RPMI8226 (cell line): Measurements from ENCODE around the gene METTL26.

Experiments
- DNase-seq: peaks from one replicate; pipeline ENCODE4 v3.0.0-alpha.2; 2015

METTL26 gene

DNA sequence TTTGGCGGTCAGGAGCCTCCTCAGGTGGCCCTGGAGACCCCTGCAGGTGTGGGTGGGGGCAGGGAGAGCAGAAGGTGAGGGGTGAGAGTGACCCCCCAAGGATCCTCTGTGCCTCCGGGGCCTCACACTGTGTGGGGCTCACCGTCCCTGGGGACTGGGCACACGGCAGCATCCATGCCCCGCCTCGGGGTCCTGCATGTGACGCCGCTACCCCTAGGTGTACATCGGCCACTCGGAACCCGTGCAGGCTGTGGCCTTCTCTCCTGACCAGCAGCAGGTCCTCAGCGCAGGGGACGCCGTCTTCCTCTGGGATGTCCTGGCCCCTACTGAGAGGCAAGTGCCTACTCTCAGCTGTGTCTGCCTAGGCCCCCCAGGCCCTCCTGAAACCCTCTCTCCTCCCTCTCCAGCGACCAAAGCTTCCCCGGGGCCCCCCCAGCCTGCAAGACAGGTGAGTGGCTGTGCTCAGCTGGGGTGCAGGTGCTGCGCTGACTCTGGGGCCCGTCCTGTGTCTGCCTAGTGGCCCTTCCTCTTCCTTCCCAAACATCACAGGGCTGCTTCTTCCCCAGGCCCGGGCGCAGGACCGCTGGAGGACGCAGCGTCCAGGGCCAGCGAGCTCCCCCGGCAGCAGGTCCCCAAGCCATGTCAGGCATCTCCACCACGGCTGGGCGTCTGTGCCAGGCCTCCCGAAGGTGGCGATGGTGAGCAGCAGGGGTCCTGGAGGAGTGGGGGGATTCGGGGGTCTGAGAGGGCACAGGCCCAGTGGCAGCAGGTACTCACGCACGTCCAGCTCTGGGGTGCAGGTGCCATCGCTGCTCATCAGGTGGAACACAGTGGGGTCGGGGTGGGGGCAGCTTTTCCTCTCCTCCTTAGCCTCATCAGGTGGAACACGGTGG, 22.8 kb upstream of the METTL26 start:
- DNase-seq, result no peak

DNA sequence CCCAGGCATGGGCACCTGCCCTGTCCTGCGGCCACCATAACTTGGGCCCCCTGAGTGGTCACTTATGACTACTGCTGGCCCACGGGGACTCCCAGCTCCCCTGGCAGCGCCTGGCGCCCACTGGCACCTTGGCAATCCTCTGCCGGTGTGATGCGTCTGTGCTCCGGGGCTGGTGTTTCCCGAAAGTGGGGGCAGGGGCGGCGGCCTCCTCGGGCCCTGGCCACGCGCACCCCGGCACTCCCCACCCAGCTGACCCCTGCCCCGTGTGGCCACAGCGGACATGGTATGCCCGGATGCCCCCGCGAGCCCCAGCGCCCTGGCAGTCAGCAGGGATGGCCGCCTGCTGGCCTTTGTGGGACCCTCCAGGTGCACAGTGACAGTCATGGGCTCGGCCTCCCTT, 21.4 kb upstream of the METTL26 start:
- no peak for DNase-seq

DNA sequence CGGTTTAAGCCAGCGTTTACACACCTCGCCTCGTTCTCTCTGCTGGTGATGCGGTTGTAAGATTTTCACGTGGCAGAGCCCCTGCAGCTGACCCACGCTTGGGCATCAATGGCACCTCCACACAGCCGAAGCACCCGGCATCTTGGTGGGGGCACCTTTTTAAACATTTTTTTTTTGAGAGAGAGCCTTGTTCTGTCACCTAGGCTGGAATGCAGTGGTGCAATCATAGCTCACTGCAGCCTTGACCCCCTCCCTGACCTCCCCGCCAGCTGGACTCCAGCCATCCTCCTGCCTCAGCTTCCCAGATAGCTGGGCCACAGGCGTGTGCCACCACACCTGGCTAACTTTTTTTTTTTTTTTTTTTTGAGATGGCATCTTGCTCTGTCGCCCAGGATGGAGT, 17.9 kb upstream of the METTL26 start:
- no peak for DNase-seq

DNA sequence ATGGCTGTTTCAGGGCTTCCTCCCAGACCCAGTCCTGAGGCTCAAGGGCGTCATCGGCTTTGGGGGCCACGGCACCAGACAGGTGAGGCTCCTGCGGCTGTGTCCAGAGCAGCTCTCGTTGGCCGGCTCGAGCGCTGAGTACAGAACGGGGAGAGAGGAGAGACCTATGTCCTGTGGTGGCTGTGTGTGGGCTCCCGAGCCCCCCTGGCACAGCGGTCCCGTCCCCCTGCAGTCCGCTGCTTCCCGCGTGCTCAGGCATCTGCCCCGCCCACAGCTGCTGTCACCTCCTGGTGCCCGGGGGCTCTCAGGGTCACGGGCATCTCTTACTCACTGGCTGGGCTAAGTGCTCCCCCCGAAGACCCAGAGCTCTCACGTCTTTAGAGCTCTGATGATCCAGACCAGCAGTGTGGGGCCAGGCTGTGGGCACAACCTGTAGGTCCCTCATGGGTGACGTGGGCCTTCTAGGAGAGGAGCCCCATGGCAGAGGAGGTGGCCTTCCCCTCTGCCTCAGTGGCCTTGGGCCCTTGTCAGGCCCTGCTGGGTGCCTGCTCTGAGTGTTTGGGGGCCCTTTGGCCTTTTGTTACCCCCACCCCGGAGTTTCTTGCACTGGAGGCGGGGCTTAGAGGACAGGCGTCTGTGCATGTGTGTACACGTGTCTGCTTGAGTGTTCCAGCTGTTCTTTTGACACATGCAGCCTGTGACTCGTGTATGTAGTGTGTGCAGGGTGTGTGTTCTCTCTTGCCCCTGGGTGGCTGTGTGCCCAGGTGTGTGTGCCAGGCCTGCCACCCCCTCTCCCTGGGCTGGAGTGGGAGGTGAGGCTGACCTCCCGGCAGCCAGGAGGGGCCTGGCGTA, 16.6 kb upstream of the METTL26 start:
- DNase-seq, result no peak

DNA sequence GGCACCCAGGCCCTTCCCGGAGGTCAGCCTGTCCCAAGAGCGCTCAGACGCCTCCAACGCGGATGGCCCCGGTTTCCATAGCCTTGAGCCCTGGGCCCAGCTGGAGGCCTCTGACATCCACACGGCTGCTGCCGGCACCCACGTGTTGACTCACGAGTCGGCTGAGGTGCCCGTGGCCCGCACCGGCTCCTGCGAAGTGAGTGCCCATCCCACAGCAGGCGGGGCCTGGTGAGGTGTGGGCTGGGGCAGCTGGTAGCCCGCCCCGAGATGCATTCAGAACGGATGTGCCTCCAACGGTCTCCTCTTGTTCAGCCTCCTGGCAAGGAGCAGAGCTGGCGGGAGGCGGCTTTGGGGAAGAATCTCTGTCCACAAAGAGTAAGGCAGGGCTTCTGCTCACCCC, 15.7 kb upstream of the METTL26 start:
- DNase-seq, result no peak

DNA sequence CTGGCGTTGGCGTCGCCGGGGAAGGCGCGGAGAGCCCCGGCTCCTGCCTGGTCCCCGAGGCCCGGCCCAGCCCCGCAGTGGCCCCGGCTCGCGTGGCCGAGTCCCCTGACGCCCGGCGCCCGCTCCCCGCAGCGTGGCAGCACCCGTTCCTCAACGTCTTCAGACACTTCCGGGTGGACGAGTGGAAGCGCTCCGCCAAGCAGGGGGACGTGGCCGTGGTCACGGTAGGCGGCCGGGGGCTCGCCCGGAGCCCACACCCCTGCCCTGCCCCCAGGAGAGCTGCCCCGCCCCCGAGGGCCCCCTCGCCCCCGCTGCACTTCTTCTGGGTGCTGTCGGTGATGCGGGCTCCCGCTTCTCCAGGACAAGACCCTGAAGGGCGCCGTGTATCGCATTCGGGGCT, 13.5 kb upstream of the METTL26 start:
- peak; percentile 61 for DNase-seq

DNA sequence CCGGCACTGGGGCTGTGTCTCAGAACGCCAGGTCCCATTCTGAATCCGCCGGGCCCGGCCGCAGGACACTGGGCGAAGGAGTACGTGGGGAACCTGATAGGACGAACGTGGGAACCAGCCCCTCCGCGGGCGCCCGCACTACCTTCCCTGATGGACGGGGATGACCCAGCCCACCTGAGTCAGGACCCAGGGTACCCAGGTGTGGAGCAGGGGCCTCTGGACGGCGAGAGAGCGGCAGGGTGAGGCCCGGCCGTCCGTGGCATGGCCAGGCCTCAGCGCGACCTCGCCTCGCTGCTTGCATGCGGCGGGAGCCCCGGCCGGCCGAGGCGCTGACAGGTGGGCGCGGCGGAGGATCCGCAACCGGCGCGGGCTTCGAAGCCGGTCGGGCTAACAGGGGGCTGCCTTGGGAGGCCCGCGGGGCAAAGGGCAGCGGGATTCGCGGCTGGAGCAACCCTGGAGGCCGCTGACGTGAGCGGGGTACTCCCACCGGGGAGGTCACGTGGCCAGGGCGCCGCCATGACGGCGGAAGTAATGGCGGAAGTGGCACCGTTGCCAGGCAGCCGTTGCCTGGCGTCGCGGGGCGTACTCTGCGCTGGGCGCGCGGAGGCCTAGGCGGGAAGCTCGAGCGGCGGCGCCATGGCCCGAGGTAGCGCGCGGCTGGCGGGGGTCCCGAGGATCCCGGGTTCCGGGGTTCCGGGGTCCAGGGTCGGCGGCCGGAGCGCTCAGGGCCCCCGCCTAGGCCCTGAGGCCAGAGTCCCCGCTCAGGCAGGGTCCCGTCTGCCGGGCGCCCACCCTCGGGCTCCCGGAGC, 12.9 kb upstream of the METTL26 start, which contains the start of gene WDR90:
WDR90 (plus strand) TSS at position 585 of the 809 bp plus-strand sequence; CDS start at position 637, 52 bp downstream.
- peak; percentile 99 for DNase-seq

DNA sequence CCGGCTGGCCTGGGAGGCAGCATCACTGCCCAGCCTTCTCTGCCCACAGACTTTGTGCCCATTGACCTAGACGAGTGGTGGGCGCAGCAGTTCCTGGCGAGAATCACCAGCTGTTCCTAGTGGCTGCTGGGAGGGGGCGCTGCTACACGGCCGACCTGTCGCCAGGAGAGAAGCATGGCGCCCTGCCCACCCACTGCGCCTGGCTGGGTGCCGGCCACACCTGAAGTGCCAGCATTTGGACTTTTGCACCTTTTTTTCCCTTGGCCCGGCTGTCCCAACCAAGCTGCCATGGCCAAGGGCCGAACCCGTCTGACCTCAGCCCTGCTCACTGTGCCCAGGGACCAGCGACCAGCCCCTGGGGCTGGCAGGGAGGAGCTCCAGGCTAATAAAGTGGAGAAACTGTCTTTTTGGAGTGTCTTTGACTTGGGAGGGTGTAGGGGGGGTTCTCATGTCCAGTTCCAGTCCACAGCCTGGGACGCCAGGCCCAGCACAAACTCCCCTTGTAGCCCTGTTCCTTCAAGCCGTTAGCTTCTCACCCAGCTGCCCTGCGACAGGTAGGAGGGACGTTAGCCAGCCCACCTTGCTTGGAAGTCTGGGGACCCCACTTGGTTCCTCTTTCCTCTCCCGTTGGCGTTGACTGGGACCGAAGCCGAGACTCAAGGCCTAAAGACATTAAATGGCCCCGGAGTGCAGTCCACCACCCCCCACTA, 12.1 kb upstream of the METTL26 start:
- peak; percentile 88 for DNase-seq

DNA sequence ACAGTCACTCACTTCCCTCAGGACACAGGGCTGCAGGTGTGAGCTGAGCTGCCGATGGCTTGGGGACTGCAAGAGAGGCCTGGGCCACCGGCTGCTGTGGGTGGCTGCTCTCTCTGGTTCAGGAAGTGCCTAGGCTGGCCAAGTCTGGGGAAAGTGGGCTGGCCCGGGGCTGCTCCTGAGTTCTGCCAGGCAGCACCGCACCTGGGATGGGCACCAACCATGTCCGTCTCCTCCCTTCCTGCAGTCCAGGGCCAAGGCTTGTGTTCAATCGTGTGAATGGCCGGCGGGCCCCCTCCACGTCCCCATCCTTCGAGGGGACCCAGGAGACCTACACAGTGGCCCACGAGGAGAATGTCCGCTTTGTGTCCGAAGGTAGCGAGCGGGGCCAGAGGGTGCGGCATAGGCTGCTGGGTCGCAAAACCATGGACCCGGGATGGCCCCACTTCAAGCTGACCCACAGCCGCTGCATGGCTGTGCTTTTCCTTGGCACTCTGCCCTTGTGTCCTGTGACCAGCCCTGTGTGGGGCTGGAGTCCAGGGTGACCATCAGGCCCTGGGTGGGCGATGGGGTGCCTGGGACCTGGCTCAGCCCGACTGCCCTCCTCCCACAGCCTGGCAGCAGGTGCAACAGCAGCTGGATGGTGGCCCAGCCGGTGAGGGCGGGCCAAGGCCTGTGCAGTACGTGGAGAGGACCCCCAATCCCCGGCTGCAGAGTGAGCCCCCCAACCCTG, 11.2 kb upstream of the METTL26 start:
- peak; percentile 53 for DNase-seq

DNA sequence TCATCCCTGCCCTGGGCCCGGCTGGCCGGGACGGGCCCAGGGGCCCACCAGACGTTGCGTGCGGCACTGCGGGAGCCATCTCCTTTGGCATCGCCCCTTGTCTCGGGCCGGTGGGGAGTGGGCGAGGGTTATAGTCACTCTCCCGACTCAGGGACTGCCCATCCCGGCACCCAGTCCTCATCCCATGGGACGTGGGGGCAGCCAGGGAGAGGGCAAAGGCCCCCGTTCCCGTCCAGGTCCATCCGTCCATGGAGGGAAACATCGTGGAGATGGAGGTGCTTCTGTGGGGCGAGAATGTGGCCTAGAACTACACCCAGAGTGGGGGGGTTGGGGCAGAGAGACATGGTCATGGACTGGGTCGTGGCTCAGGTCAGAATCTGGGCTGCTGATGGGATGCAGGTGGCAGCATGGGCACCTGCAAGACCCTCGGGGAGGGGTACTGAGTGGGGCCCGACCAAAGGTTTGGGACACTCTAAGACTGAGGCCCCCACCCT, 10.6 kb upstream of the METTL26 start:
- no peak for DNase-seq

DNA sequence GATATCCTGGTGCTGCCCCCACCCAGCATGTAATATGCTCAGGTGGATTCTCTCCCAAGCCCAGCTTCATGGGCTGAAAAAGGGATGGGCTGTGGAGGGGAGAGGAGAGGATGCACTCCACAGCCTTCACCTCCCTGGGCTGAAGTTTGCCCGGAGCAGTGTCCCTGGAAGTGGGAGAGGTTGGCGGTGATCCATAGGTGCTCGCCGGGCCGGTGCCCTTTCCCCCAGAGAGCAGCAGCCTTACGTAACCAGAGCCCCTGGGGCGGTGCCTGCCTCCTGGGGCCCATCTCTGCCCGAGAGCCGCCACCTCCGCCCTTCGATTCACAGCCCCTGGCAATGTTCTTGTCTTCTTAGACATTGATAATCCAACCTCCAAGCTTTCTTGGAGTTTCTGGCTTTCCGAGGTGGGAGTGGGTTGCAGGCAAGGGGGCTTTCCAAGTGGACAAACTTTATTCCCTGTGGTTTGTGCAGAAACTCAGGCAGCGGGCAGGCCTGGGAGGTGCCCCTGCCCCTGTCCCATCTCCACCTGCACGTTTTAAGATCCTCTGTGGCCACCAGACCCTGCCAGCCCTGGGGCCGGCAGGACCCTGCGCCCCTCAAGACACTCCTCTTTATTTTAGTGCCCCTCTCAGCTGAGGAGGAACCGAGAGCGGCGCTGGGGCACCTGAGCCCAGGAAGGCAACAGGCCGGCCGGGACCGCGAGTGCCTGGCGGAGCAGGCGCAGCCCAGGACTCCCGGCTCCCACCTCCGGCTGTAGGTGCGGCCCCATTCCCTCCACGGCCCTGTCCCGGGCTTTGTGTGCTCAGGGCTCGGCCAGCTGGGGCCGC, 10.0 kb upstream of the METTL26 start:
- DNase-seq, result no peak

DNA sequence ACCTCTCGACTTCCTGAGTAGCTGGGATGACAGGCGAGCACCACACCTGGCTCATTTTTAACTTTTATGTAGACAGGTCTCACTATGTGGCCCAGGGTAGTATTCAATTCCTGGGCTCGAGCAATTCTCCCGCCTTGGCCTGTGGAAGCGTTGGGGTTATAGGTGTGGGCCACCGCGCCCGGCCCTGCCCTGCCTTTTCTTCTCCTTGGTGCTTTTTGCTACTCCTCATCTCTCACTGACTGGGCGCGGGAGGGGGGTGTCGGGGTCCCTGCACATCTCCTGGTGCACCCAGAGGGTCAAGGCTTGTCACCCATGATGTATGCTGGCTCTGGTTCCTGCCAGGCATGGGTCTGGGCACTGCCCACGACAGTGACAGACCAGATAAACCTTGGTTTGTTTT, 8.5 kb upstream of the METTL26 start:
- DNase-seq, result no peak

DNA sequence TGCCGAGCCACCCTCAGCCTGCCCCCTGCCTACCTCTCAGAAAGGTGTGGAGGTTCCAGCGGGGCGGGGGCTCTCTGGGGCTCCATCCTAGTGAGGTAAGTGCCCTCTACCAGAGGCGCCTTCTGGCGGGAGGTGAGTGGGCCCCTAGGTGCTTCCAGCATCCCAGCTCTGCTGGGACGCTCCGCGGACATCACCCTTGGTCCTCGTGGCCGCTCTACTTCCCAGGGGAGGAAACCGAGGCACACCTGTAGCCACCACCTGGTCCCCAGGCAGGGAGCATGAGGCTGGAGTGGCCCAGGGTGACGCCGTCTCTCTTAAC, 6.9 kb upstream of the METTL26 start:
- peak; percentile 43 for DNase-seq

DNA sequence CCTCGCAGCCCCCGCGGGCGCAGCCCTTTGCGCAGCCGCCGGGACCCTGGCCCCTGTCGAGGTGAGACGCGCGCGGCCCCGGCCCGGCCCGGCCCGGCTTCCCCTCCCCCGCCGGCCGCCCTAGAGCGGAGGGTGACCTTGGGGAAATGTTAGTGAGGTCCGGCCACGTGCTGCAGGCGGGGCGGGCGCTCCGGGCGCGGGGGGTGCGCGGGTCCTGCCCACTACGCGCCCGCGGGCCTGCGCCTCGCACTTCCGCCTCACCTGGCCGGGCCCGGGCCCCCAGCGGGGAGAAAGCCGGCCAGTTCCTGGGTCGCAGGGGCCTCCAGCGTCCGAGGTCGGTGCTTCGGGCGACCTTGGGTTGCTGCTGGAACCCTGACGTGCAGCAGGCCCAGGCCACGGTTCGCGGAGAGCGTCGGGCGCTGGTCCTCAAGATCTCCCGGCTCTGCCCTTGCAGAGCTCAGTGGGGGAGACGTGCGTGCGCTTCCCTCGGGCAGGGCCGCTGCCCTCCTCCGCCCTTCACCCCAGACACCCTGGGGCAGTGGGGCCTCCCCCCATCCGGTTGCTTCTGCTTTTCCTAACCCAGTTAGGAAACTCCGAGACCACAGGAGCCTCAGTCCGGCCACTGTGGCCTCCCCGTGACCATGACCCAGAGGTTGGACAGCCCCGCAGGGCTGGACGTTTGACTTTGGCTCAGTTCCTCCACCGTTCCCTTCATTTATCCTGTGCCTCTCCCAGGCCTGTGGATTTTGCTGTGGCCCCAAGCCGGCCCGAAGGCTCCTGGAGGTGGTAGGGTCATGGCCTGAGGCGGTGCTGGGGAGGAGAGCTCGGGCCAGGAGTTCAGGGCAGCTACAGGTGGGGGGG, 6.3 kb upstream of the METTL26 start:
- peak; percentile 89 for DNase-seq

DNA sequence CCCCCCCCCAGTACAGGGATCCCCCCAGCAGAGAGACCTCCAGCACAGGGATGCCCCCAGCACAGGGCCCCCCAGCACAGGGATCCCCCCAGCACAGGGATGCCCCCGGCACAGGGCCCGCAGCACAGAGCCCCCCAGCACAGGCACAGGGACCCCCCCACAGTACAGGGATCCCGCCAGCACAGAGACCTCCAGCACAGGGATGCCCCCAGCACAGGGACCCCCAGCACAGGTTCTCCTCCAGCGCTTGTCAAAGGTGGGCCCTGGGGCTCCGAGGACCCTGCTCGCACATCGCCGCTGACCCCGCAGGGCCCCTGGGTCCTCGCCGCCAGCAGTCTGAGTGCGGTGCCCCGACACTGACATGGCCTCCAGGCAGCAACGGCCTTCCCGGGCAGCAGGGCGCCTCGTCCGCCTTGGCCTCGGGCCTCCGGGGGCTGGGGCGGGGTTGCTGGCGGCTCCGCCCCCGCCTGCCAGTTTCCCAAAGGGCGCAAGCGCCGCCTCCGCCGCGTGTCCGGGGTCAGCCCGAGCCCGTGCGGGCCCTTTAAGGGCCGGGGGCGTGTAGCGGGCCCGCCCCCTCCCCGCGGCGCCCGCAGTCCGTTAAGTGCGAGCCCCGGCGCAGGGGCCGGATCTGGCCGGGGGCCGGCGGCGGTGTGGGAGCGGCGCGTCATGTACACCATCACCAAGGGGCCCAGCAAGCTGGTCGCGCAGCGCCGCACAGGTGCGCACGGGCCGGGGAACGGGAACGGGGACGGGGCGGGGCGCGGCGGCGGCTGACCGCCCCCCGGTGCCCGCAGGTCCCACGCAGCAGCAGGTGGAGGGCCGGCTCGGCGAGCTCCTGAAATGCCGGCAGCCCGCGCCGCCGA, 5.5 kb upstream of the METTL26 start, which contains the start of gene MCRIP2:
MCRIP2 (plus strand) TSS at position 503 of the 863 bp plus-strand sequence; CDS start at position 667, 164 bp downstream.
- peak; percentile 97 for DNase-seq

DNA sequence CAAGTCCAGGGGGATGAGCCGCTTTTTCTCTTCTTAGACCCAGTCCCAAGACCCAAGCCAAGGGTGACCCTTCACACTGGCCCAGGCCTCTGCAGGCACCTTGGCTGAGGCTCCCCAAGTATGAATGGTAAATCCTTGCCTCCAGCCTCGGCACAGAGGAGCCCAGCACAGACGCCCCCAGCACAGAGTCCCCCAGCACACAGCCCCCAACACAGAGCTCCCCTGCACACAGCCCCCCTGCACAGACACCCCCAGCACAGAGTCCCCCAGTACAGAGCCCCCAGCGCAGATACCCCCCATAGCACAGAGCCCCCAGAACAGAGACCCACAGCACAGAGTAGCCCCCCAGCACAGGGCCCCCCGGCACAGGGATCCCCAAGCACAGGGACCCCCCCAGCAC, 4.5 kb upstream of the METTL26 start:
- no peak for DNase-seq

DNA sequence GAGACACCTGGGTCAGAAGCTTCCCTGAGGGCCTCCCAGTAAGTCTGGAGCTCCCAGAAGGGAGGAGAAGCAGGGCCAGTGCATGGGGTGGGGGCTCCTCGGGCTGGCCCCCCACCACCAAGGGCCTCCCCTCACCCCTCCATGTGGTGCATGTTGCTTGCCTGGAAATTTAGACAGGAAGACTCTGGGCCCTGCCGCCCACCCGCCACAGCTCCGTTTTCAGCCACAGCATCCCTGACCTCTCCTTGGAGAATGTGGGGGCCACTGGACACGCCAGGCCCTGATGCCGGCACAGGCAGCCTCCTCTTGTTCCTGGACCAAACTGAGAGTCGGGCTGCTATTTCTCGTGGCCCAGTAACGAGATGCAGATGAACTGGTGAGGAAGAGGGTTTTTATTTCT, 2.7 kb upstream of the METTL26 start:
- no peak for DNase-seq

DNA sequence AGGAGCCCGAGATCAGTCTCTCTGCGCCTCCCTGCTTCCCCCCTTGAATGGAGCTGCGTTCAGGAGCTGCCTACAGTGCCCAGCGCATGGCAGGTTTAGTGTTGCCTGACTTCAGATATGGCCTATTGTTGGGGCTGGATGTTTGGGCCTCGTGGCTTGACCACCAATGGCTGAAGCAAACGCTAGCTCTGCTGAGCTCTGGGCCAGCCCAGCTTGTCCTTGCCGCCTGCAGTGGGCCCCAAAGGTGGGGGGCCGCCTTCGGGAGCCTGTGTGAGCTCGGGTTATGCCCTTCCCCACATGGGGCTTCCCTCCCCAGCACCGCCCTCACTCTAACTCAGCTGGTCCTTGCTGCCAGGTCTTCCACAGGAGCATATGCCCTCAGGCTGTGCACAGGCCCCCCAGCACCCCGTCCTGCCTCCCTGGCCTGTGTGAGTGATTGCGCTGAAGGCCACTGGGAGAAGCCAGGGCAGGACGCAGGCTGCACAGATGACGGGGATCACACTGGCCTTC, 2.0 kb upstream of the METTL26 start:
- no peak for DNase-seq
